ENCODE measurements around the gene CD93.

- TF ChIP-seq POLR2AphosphoS5 (IDR thresholded peaks at IDR 0.05) (no peak), CTCF (IDR thresholded peaks at IDR 0.05) (no peak), POLR2A (IDR thresholded peaks at IDR 0.05; ENCODE audit: low read depth) (no peak), EP300 (IDR thresholded peaks at IDR 0.05) (no peak)
Measured at GRCh38 chr20:23083553-23084220, 2.4 kb downstream of the CD93 start.

All from esophagus muscularis mucosa (tissue), 4 donors.